SK-N-SH (cell line): Measurements from ENCODE around the gene NFIX. TPM values are rescaled to one million over a fixed set of nuclear protein-coding genes. Genes with fewer than 3 reads are reported as not detected.

Source experiments
- CTCF ChIA-PET: fragments of 300-600, 350-600 bp; formaldehyde crosslinking; extraction: SDS; loops from one replicate; lab custom pipeline; 2021; lab: Yijun Ruan, JAX
- POLR2A ChIA-PET: fragments of 350-600 bp; sonication (Branson Sonifier 250); formaldehyde crosslinking; extraction: SDS; loops from one replicate; lab custom pipeline; 2020; ENCODE audit warnings: antibody characterized with exemption, inconsistent platforms; lab: Yijun Ruan, JAX
- DNase-seq: peaks from one replicate; pipeline ENCODE4 v3.0.0; 2012
- H2AFZ ChIP-seq: fragments of 200-600 bp; sonication (generic); 2 replicates; pipeline ENCODE4 v1.8.1; 2016; ENCODE audit warnings: antibody characterized with exemption, mild to moderate bottlenecking, low read depth
- H3F3A ChIP-seq: fragments of 200-600 bp; sonication (generic); replicated peaks from 2 replicates; pipeline ENCODE3; 2016; ENCODE audit warnings: antibody characterized with exemption, mild to moderate bottlenecking; ENCODE audit not compliant: insufficient read depth
- H3K27ac ChIP-seq, 2 experiments: fragments of 200-500 bp in 1 of 2; fragments of 200-600 bp in 1 of 2; sonication (Bioruptor generic) in 1 of 2; sonication (generic), shearing (Covaris generic) in 1 of 2; 2 replicates each; pipeline versions ENCODE4 v1.5.1 to v1.6.1; 2014 to 2016; ENCODE audit warnings: low read depth in 2 of 2, inconsistent platforms in 1 of 2, low read length in 1 of 2, mild to moderate bottlenecking in 1 of 2, mixed read lengths in 1 of 2
- H3K27me3 ChIP-seq: fragments of 200-600 bp; sonication (generic), shearing (Covaris generic); 2 replicates; pipeline ENCODE4 v1.6.1; 2016; ENCODE audit warnings: mixed run types; ENCODE audit not compliant: insufficient read depth
- H3K36me3 ChIP-seq, 2 experiments: fragments of 200-500 bp in 1 of 2; fragments of 200-600 bp in 1 of 2; sonication (Bioruptor generic) in 1 of 2; sonication (generic) in 1 of 2; replicated peaks in 1 of 2; 2 replicates each; pipeline versions ENCODE3 to v1.5.1; 2014 to 2016; ENCODE audit warnings: low read length in 1 of 2, mild to moderate bottlenecking in 1 of 2; ENCODE audit not compliant: insufficient read depth in 2 of 2, control insufficient read depth in 1 of 2
- H3K4me1 ChIP-seq, 2 experiments: fragments of 200-500 bp in 1 of 2; fragments of 200-600 bp in 1 of 2; sonication (Bioruptor generic) in 1 of 2; sonication (generic), shearing (Covaris generic) in 1 of 2; 2 replicates each; pipeline versions ENCODE4 v1.5.1 to v1.6.1; 2014 to 2016; ENCODE audit warnings: low read depth in 1 of 2, low read length in 1 of 2, mixed run types in 1 of 2; ENCODE audit not compliant: insufficient read depth in 2 of 2, control insufficient read depth in 1 of 2
- H3K4me2 ChIP-seq: fragments of 200-600 bp; sonication (generic), shearing (Covaris generic); 2 replicates; pipeline ENCODE4 v1.6.1; 2017; ENCODE audit warnings: mixed run types
- H3K4me3 ChIP-seq, 2 experiments: fragments of 200-500 bp in 1 of 2; fragments of 200-600 bp in 1 of 2; sonication (Bioruptor generic) in 1 of 2; sonication (generic), shearing (Covaris generic) in 1 of 2; 2 replicates each; pipeline versions ENCODE4 v1.5.1 to v1.8.1; 2014 to 2016; ENCODE audit warnings: low read depth in 2 of 2, inconsistent platforms in 1 of 2, low read length in 1 of 2, mild to moderate bottlenecking in 1 of 2, mixed read lengths in 1 of 2, moderate library complexity in 1 of 2
- H3K79me2 ChIP-seq: fragments of 200-600 bp; sonication (generic); 2 replicates; pipeline ENCODE4 v1.8.1; 2017; ENCODE audit warnings: mild to moderate bottlenecking; ENCODE audit not compliant: insufficient read depth
- H3K9ac ChIP-seq: fragments of 200-600 bp; sonication (generic); 2 replicates; pipeline ENCODE4 v1.6.1; 2017; ENCODE audit warnings: mixed run types
- H3K9me2 ChIP-seq: fragments of 200-600 bp; sonication (generic); 2 replicates; pipeline ENCODE4 v1.6.1; 2017; ENCODE audit warnings: mixed run types
- H3K9me3 ChIP-seq: fragments of 200-600 bp; sonication (generic); 2 replicates; pipeline ENCODE4 v1.6.1; 2017; ENCODE audit warnings: mixed run types, mild to moderate bottlenecking, moderate library complexity
- H4K20me1 ChIP-seq: fragments of 200-600 bp; sonication (generic); 2 replicates; pipeline ENCODE4 v1.6.1; 2017; ENCODE audit warnings: mild to moderate bottlenecking, mixed run types; ENCODE audit not compliant: insufficient read depth
- CTCF ChIP-seq: fragments of 200-600 bp; sonication (generic); IDR thresholded peaks from 2 replicates; pipeline ENCODE4 v1.6.1; 2017; ENCODE audit warnings: antibody characterized with exemption, mild to moderate bottlenecking, moderate library complexity
- ELF1 ChIP-seq: IDR thresholded peaks from 2 replicates; pipeline ENCODE4 v1.4.0; 2012
- EP300 ChIP-seq, 2 experiments: IDR thresholded peaks; 2 replicates each; pipeline versions ENCODE4 v1.4.0 to v1.6.1; 2012; ENCODE audit warnings: borderline replicate concordance in 1 of 2, low read depth in 1 of 2, low read length in 1 of 2
- GABPA ChIP-seq: IDR thresholded peaks from 2 replicates; pipeline ENCODE4 v1.4.0; 2012; ENCODE audit warnings: low read depth, mild to moderate bottlenecking
- MXI1 ChIP-seq: IDR thresholded peaks from 2 replicates; pipeline ENCODE4 v1.6.1; 2012; ENCODE audit warnings: mild to moderate bottlenecking, low read depth, low read length, improper control_type of control experiment
- NFIC ChIP-seq: IDR thresholded peaks from 2 replicates; pipeline ENCODE4 v1.4.0; 2012; ENCODE audit warnings: borderline replicate concordance
- NRF1 ChIP-seq: IDR thresholded peaks from 2 replicates; pipeline ENCODE4 v1.6.1; 2012; ENCODE audit warnings: low read depth, mild to moderate bottlenecking, low read length
- RAD21 ChIP-seq: IDR thresholded peaks from 2 replicates; pipeline ENCODE4 v1.6.1; 2012; ENCODE audit warnings: mild to moderate bottlenecking, low read length
- RCOR1 ChIP-seq: fragments of 150-350 bp; IDR thresholded peaks from 2 replicates; pipeline ENCODE4 v1.6.1; 2017; ENCODE audit warnings: antibody characterized with exemption, low read length
- SMC3 ChIP-seq: IDR thresholded peaks from 2 replicates; pipeline ENCODE4 v1.6.1; 2012; ENCODE audit warnings: low read depth, low read length, improper control_type of control experiment
- TAF1 ChIP-seq: IDR thresholded peaks from 2 replicates; pipeline ENCODE4 v1.6.1; 2012; ENCODE audit warnings: low read depth, mild to moderate bottlenecking, low read length, moderate library complexity, borderline replicate concordance
- TCF12 ChIP-seq: IDR thresholded peaks from 2 replicates; pipeline ENCODE4 v1.4.0; 2012
- TEAD4 ChIP-seq: IDR thresholded peaks from 2 replicates; pipeline ENCODE4 v1.4.0; 2012; ENCODE audit warnings: mild to moderate bottlenecking, borderline replicate concordance; ENCODE audit not compliant: insufficient read depth
- WGBS: methylation state at CpG from one replicate; pipeline ENCODE4 v1.1.6; 2017; ENCODE audit warnings: low lambda C conversion rate; 5-methylcytosine and 5-hydroxymethylcytosine counted together
- polyA plus RNA-seq, 3 experiments: library from polyadenylated mRNA; depleted of rRNA; stranded (reverse); fragments of >200 nt; gene quantifications; 2 replicates each; pipeline ENCODE4 v1.2.3, GENCODE V29; 2012

Gene NFIX
- polyA plus RNA-seq, 1 of the 3 experiments (the other 2 are of a cell fraction) = 14.8 TPM

DNA sequence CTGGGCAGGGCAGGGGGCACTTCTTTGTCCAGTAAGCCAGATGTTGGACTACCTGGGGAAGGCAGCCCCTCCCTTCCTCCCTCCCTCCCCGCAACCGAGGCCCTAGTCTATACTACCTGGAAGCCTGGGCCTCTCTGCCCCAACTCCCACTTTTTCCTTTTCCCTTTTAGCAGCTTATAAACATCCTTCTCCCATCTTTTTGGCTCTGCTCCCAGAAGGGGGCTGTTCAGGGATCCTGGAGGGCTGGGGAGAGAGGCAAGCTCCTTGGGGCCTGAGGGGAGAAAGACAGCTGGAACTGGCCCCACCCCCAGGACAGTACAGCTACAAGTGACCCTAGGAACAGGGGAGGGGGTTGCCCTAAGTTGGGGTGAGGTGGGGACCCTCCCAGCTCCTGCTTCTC is 62.5 kb downstream of the NFIX start:
- Histone ChIP-seq H2AFZ (no peak overlapping the region), H3K9me3 (no peaks in the 10 kb centered on the region), H4K20me1 (no peaks in the 10 kb centered on the region)
- WGBS = 42% methylated on average over 2 of the region's 2 CpGs
- TF ChIP-seq MXI1 (no peak), NFIC (peak; percentile 41)
- TF ChIP-seq, all 33 proteins: peak for 1
- ChIA-PET CTCF (interaction anchor here (1.0 to 35.2 kb wide), 10 partner anchors 12 to 90 kb away, joined by 3 to 506 read pairs (median 60); partner anchors contain the start of gene DAND5), POLR2A (interaction anchor here (1.2 kb wide), 1 partner anchor 75 kb away, joined by 3 read pairs; no protein-coding TSS in a partner anchor)
- peak overlapping the region; percentile 100 for H3K27ac ChIP-seq
- no peak overlapping the region for H3K4me3 ChIP-seq
- no peaks in the 10 kb centered on the region for H3K36me3 ChIP-seq
- H3K4me1 ChIP-seq = peaks cover 72 to 94% of the 10 kb centered on the region in 2 experiments
- no peaks in the 10 kb centered on the region for H3K9me2 ChIP-seq
- H3K9ac ChIP-seq = no peak overlapping the region; the same call in 1 of the 2 replicates
- peak overlapping the region; percentile 88; the same call in 1 of the 2 replicates for H3K4me2 ChIP-seq
- H3K27me3 ChIP-seq = no peaks in the 10 kb centered on the region
- peaks cover 57% of the 10 kb centered on the region; the same call in 1 of the 2 replicates for H3K79me2 ChIP-seq
- DNase-seq = no peak
- H3F3A ChIP-seq = peaks cover 40% of the 10 kb centered on the region

- H3K27me3 ChIP-seq = no peaks in the 10 kb centered on the region
- no peak for DNase-seq
- ChIA-PET CTCF (interaction anchor here (0.9 to 35.2 kb wide), 11 partner anchors 11 to 92 kb away, joined by 3 to 506 read pairs (median 55); partner anchors contain the start of gene DAND5), POLR2A (interaction anchor here (0.6 to 0.8 kb wide), 2 partner anchors 76 to 388 kb away, joined by 3 read pairs; no protein-coding TSS in a partner anchor)
- WGBS = 78% methylated on average over 12 of the region's 12 CpGs
- no peak overlapping the region for H3K9ac ChIP-seq
- H3K4me3 ChIP-seq = no peak overlapping the region
- peak overlapping the region; percentile 29; the same call in 1 of the 2 replicates for H3K4me2 ChIP-seq
- H3K27ac ChIP-seq = peak overlapping the region; percentile 16 to 80; a peak in 3 of 4 replicates
- H3F3A ChIP-seq = peaks cover 36% of the 10 kb centered on the region
- no peaks in the 10 kb centered on the region for H4K20me1 ChIP-seq
- H3K79me2 ChIP-seq = peaks cover 59% of the 10 kb centered on the region
- no peaks in the 10 kb centered on the region for H3K36me3 ChIP-seq
- no peaks in the 10 kb centered on the region for H3K9me2 ChIP-seq
- no peaks in the 10 kb centered on the region for H3K9me3 ChIP-seq
- TF ChIP-seq RAD21 (peak; percentile 47), TEAD4 (no peak), SMC3 (peak; percentile 18; the same call in 1 of the 2 replicates)
- no peak overlapping the region for H2AFZ ChIP-seq
- peaks cover 68 to 93% of the 10 kb centered on the region in 2 experiments for H3K4me1 ChIP-seq
These were observed 63.8 kb downstream of the NFIX start for GRCh38 chr19:13058951-13059660.

- no peaks in the 10 kb centered on the region for H3K9me2 ChIP-seq
- TF ChIP-seq GABPA (no peak), RCOR1 (no peak), EP300 (IDR thresholded peaks at IDR 0.05; ENCODE audit: borderline replicate concordance in 1 of 2, low read depth in 1 of 2, low read length in 1 of 2) (no peak), TCF12 (no peak), ELF1 (no peak), NRF1 (no peak), CTCF (no peak), RAD21 (no peak), TEAD4 (no peak), TAF1 (no peak)
- H3K4me3 ChIP-seq = no peak overlapping the region
- H3K9ac ChIP-seq = peak overlapping the region; percentile 48; the same call in 1 of the 2 replicates
- peaks cover 65% of the 10 kb centered on the region for H3K79me2 ChIP-seq
- peaks cover 26% of the 10 kb centered on the region for H3F3A ChIP-seq
- POLR2A ChIA-PET = interaction anchor here (0.8 to 1.5 kb wide), 8 partner anchors 9 to 93 kb away, joined by 3 to 6 read pairs (median 4); no protein-coding TSS in a partner anchor
- H3K36me3 ChIP-seq = no peaks in the 10 kb centered on the region
- DNase-seq = peak; percentile 75
- H3K27me3 ChIP-seq = no peaks in the 10 kb centered on the region
- no peak overlapping the region for H2AFZ ChIP-seq
- H3K9me3 ChIP-seq = no peaks in the 10 kb centered on the region
- H4K20me1 ChIP-seq = no peaks in the 10 kb centered on the region
- H3K4me2 ChIP-seq = peak overlapping the region; percentile 84
- 36% methylated on average over 12 of the region's 19 CpGs for WGBS
- CTCF ChIA-PET = interaction anchor here (0.6 to 35.2 kb wide), 29 partner anchors 8 to 101 kb away, joined by 3 to 506 read pairs (median 9); partner anchors contain the start of gene DAND5
- peaks cover 58 to 90% of the 10 kb centered on the region in 2 experiments for H3K4me1 ChIP-seq
- peak overlapping the region; percentile 52 to 85 for H3K27ac ChIP-seq
These were observed 65.1 kb downstream of the NFIX start for GRCh38 chr19:13060233-13060963.
